Osteoblast (primary cell): Measurements from ENCODE around the gene LNX1. TPM values are rescaled to one million over a fixed set of nuclear protein-coding genes. Genes with fewer than 3 reads are reported as not detected.

Experiments
- DNase-seq: peaks from one replicate; pipeline ENCODE4 v3.0.0; 2011; ENCODE audit warnings: low spot score, mixed read lengths; ENCODE audit not compliant: insufficient read length; ENCODE audit errors: missing footprints
- H2AFZ ChIP-seq: 2 replicates; pipeline ENCODE4 v1.6.0; 2011; ENCODE audit warnings: mild to moderate bottlenecking, low read length
- H3K27ac ChIP-seq: 2 replicates; pipeline ENCODE4 v1.5.1; 2011; ENCODE audit warnings: mild to moderate bottlenecking, low read depth, low read length, moderate library complexity
- H3K27me3 ChIP-seq: 2 replicates; pipeline ENCODE4 v1.6.0; 2012; ENCODE audit warnings: mild to moderate bottlenecking, control low read depth, inconsistent platforms, low read length, moderate library complexity; ENCODE audit not compliant: insufficient read depth
- H3K36me3 ChIP-seq: 2 replicates; pipeline ENCODE4 v1.5.1; 2011; ENCODE audit warnings: mild to moderate bottlenecking, low read length, control low read depth, moderate library complexity; ENCODE audit not compliant: insufficient read depth
- H3K4me1 ChIP-seq: 2 replicates; pipeline ENCODE4 v1.5.1; 2011; ENCODE audit warnings: mild to moderate bottlenecking, low read length, control low read depth, moderate library complexity; ENCODE audit not compliant: insufficient read depth
- H3K4me2 ChIP-seq: 2 replicates; pipeline ENCODE4 v1.6.0; 2011; ENCODE audit warnings: mild to moderate bottlenecking, low read length; ENCODE audit not compliant: insufficient read depth
- H3K4me3 ChIP-seq: fragments of 200-600 bp; sonication (generic); 3 replicates; pipeline ENCODE4 v1.5.1; 2012; ENCODE audit warnings: mild to moderate bottlenecking, low read length, inconsistent platforms; ENCODE audit not compliant: insufficient read depth
- H3K79me2 ChIP-seq: 2 replicates; pipeline ENCODE4 v1.6.0; 2012; ENCODE audit warnings: mild to moderate bottlenecking, low read length, control low read depth, inconsistent platforms; ENCODE audit not compliant: insufficient read depth
- H3K9me3 ChIP-seq: 2 replicates; pipeline ENCODE4 v1.5.1; 2011; ENCODE audit warnings: low read depth, low read length, control low read depth
- H4K20me1 ChIP-seq: 2 replicates; pipeline ENCODE4 v1.6.0; 2012; ENCODE audit warnings: mild to moderate bottlenecking, low read length, control low read depth; ENCODE audit not compliant: insufficient read depth
- total RNA-seq: library from RNA; depleted of rRNA; stranded (reverse); fragments of >200 nt; gene quantifications from 2 replicates; pipeline ENCODE4 v1.2.3, GENCODE V29; 2012
- TF ChIP-seq, protein P1 (sequence below): IDR thresholded peaks from 2 replicates; pipeline ENCODE4 v1.5.1; 2011; ENCODE audit warnings: mild to moderate bottlenecking, low read depth, low read length, moderate library complexity; ENCODE audit errors: extremely low read depth

LNX1 gene
- total RNA-seq, 1 donor = 9.8 TPM

DNA sequence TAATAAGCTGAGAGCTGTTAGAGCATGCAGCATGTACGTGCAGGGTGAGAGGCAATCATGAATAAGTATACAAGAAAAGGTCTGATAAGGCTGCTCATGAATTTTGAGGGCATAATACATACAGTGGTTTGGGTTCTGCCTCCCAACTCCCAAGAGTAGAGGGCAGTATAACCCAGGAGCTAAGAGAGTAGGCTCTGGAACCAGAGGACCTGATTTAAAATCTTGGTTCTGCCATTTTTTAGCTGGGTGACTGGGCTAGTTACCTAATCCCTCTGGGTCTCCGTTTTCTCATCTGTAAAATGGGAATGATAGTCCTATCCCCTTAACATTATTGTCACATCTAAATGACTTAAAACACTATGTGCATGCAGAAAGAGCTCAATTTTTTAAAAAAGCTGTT lies 85.3 kb downstream of the LNX1 start:
- Histone ChIP-seq H4K20me1 (no peaks in the 10 kb centered on the region), H3K4me2 (no peak overlapping the region), H3K4me3 (no peak overlapping the region), H2AFZ (no peak overlapping the region), H3K36me3 (no peaks in the 10 kb centered on the region), H3K9me3 (no peaks in the 10 kb centered on the region), H3K27me3 (no peaks in the 10 kb centered on the region), H3K27ac (no peak overlapping the region), H3K79me2 (no peaks in the 10 kb centered on the region), H3K4me1 (peaks cover 30% of the 10 kb centered on the region)
- no peak for DNase-seq
- TF ChIP-seq, protein P1, sequence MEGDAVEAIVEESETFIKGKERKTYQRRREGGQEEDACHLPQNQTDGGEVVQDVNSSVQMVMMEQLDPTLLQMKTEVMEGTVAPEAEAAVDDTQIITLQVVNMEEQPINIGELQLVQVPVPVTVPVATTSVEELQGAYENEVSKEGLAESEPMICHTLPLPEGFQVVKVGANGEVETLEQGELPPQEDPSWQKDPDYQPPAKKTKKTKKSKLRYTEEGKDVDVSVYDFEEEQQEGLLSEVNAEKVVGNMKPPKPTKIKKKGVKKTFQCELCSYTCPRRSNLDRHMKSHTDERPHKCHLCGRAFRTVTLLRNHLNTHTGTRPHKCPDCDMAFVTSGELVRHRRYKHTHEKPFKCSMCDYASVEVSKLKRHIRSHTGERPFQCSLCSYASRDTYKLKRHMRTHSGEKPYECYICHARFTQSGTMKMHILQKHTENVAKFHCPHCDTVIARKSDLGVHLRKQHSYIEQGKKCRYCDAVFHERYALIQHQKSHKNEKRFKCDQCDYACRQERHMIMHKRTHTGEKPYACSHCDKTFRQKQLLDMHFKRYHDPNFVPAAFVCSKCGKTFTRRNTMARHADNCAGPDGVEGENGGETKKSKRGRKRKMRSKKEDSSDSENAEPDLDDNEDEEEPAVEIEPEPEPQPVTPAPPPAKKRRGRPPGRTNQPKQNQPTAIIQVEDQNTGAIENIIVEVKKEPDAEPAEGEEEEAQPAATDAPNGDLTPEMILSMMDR = peak; percentile 40

DNA sequence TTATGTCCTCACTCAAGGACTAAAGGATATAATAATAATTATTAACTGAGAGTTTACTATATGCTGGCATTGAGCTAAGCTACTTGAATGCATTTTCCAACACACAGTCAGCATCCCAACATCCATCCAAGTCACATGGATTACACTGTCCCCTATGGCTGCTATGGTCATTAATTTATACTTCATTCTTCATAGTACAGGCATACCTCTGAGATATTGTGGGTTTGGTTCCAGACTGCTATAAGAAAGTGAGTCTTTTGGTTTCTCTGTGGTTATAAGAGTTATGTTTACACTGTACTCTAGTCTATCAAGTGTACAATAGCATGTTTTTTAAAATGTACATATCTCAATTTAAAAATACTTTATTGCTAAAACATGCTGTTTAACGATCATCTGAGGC lies 89.2 kb downstream of the LNX1 start:
- Histone ChIP-seq H3K27me3 (no peaks in the 10 kb centered on the region), H3K4me3 (no peak overlapping the region), H3K4me2 (no peak overlapping the region), H4K20me1 (no peaks in the 10 kb centered on the region), H3K4me1 (peaks cover 4% of the 10 kb centered on the region), H3K79me2 (no peaks in the 10 kb centered on the region), H3K27ac (no peak overlapping the region), H3K36me3 (no peaks in the 10 kb centered on the region), H2AFZ (no peak overlapping the region), H3K9me3 (no peaks in the 10 kb centered on the region)
- TF ChIP-seq, protein P1 = no peak
- no peak for DNase-seq

DNA sequence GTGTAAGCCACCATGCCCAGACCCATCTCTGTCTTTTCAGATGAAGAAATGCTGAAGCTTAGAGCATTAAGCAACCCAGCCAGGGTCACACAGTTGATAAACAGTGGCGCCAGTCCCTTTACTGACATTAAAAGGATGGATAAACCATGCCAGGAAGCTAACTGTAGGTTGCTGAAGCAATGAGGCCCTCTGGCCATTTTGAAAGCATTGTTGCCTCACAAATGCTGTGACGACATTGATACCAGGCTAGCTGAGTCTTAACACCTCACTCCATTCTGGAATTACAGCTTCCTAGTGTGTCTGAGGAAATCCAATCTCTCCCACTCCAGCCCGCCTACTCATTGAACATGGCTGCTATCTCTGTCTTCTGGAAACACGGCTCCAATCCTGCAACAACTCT lies 89.7 kb downstream of the LNX1 start:
- Histone ChIP-seq H3K27me3 (no peaks in the 10 kb centered on the region), H3K79me2 (no peaks in the 10 kb centered on the region), H3K36me3 (no peaks in the 10 kb centered on the region), H2AFZ (no peak overlapping the region), H4K20me1 (no peaks in the 10 kb centered on the region), H3K9me3 (no peaks in the 10 kb centered on the region), H3K4me3 (no peak overlapping the region), H3K4me1 (no peaks in the 10 kb centered on the region), H3K4me2 (no peak overlapping the region), H3K27ac (no peak overlapping the region)
- no peak for DNase-seq
- TF ChIP-seq, protein P1 = no peak

DNA sequence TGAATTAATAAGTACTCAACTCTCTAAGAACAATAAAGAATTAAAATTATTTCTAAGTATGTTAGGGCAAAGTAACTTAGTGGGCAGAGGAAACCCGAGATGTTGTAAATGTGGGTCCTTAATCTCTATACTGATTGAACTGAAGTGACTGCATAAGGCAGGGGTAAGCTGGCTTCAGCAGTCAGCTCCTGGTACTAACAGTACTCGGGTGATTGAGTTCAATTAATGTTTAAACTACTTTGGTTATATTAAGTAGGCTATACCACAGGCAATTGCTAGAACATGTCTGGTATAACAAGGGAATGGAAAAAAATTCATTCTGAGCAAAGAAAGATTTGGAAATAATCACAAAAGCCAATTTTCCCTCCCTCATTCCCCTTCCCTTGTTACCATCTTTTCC lies 90.7 kb downstream of the LNX1 start:
- Histone ChIP-seq H3K4me2 (no peak overlapping the region), H3K9me3 (no peaks in the 10 kb centered on the region), H3K27me3 (no peaks in the 10 kb centered on the region), H2AFZ (no peak overlapping the region), H3K4me1 (no peaks in the 10 kb centered on the region), H3K79me2 (no peaks in the 10 kb centered on the region), H3K4me3 (no peak overlapping the region), H3K36me3 (no peaks in the 10 kb centered on the region), H4K20me1 (no peaks in the 10 kb centered on the region), H3K27ac (no peak overlapping the region)
- TF ChIP-seq, protein P1 = no peak
- DNase-seq = no peak
